K562 (cell line): ENCODE measurements around the gene ADGRB2. TPM values are rescaled to one million over a fixed set of nuclear protein-coding genes. Genes with fewer than 3 reads are reported as not detected.
A peak's percentile ranks its signal among the peaks of the same experiment; 100 is the strongest.

Experiments
- ATAC-seq: fragments of 200-7000 bp; cut with Tn5 transposase; 3 replicates; pipeline ENCODE4 v1.9.1; 2020; ENCODE audit warnings: moderate library complexity
- BruUV-seq: library from RNA; stranded (reverse); fragments of 400-500 nt; replicated peaks from 2 replicates; lab custom pipeline; 2021; lab: Mats Ljungman, UMichigan
- CTCF ChIA-PET: fragments of 300-600 bp; formaldehyde crosslinking; extraction: SDS; loops from one replicate; lab custom pipeline; 2021; ENCODE audit warnings: low intra/inter-chr PET ratio; lab: Yijun Ruan, JAX
- POLR2A ChIA-PET: fragments of 300-600, 350-650 bp; sonication (Branson Sonifier 250); formaldehyde crosslinking; extraction: SDS; loops from one replicate; lab custom pipeline; 2021; ENCODE audit warnings: antibody characterized with exemption, inconsistent platforms; lab: Yijun Ruan, JAX
- DNase-seq, 4 experiments: peaks; one replicate each; pipeline versions ENCODE4 v3.0.0 to v3.0.0-alpha.2; 2011 to 2018; ENCODE audit warnings: low spot score in 3 of 4, mixed read lengths in 3 of 4; ENCODE audit errors: extremely low read depth in 1 of 4
- FAIRE-seq: peaks from 2 replicates; lab custom pipeline; 2011; peaks lifted over from hg19 to GRCh38; lab: Jason Lieb, UNC
- H2AFZ ChIP-seq: 2 replicates; pipeline ENCODE4 v1.6.0; 2011; ENCODE audit warnings: low read depth, low read length, control low read depth, inconsistent platforms
- H3K27ac ChIP-seq: fragments of 200-600 bp; 3 replicates; pipeline ENCODE4 v1.8.0; 2011; ENCODE audit warnings: low read depth, mild to moderate bottlenecking, control low read depth, inconsistent platforms, low read length, moderate library complexity, mixed read lengths; ENCODE audit errors: extremely low read depth
- H3K27me3 ChIP-seq, 2 experiments: fragments of 300-600 bp in 1 of 2; 2 replicates in 1 of 2; 3 replicates in 1 of 2; pipeline versions ENCODE4 v1.6.0 to v1.8.0; 2011; ENCODE audit warnings: inconsistent platforms in 2 of 2, low read length in 2 of 2, mild to moderate bottlenecking in 1 of 2, mixed read lengths in 1 of 2, moderate library complexity in 1 of 2; ENCODE audit not compliant: control insufficient read depth in 2 of 2, insufficient read depth in 2 of 2
- H3K36me3 ChIP-seq: fragments of 300-600 bp; 3 replicates; pipeline ENCODE4 v1.8.0; 2011; ENCODE audit warnings: mild to moderate bottlenecking, low read length, inconsistent platforms; ENCODE audit not compliant: control insufficient read depth, insufficient read depth
- H3K4me1 ChIP-seq, 2 experiments: fragments of 200-600 bp in 1 of 2; replicated peaks in 1 of 2; 2 replicates in 1 of 2; 3 replicates in 1 of 2; pipeline versions ENCODE4 v1.5.1 to v1.8.0; 2011; ENCODE audit warnings: inconsistent platforms in 2 of 2, low read length in 2 of 2, mild to moderate bottlenecking in 1 of 2, mixed read lengths in 1 of 2, moderate library complexity in 1 of 2; ENCODE audit not compliant: control insufficient read depth in 2 of 2, insufficient read depth in 2 of 2
- H3K4me2 ChIP-seq: 2 replicates; pipeline ENCODE4 v1.6.1; 2011; ENCODE audit warnings: low read length, control low read depth, inconsistent platforms, mixed read lengths; ENCODE audit not compliant: insufficient read depth
- H3K4me3 ChIP-seq: fragments of 200-600 bp; sonication (generic), shearing (Covaris generic); 2 replicates; pipeline ENCODE4 v1.5.1; 2016; ENCODE audit warnings: control low read depth, inconsistent platforms
- H3K79me2 ChIP-seq: fragments of 200-600 bp; 3 replicates; pipeline ENCODE4 v1.8.0; 2011; ENCODE audit warnings: low read length, inconsistent platforms; ENCODE audit not compliant: control insufficient read depth, insufficient read depth
- H3K9ac ChIP-seq, 2 experiments: 2 replicates each; pipeline versions ENCODE4 v1.6.0 to v1.6.1; 2011; ENCODE audit warnings: low read depth in 2 of 2, low read length in 2 of 2, control low read depth in 1 of 2, inconsistent platforms in 1 of 2, mild to moderate bottlenecking in 1 of 2, mixed read lengths in 1 of 2; ENCODE audit not compliant: insufficient read depth in 1 of 2
- H3K9me1 ChIP-seq: one replicate; pipeline ENCODE4 v1.6.0; 2011; ENCODE audit warnings: inconsistent platforms, mild to moderate bottlenecking, low read length, moderate library complexity; ENCODE audit not compliant: control insufficient read depth, insufficient read depth
- H3K9me3 ChIP-seq: replicated peaks from 2 replicates; pipeline ENCODE4 v1.5.1; 2011; ENCODE audit warnings: low read depth, low read length, inconsistent platforms; ENCODE audit not compliant: control insufficient read depth, insufficient read depth
- H4K20me1 ChIP-seq: replicated peaks from 2 replicates; pipeline ENCODE4 v1.6.1; 2011; ENCODE audit warnings: low read length, inconsistent platforms, mixed read lengths; ENCODE audit not compliant: control insufficient read depth, insufficient read depth
- FUS ChIP-seq: fragments of 200-400 bp; formaldehyde crosslinking; optimal IDR thresholded peaks from 2 replicates; pipeline ENCODE3; 2017; ENCODE audit warnings: low read depth, low read length
- SMAD4 ChIP-seq: fragments of 250-450 bp; sonication (Bioruptor Pico); conservative IDR thresholded peaks from 2 replicates; pipeline ENCODE4 v1.8.0; 2021; ENCODE audit warnings: inconsistent platforms, mild to moderate bottlenecking, moderate library complexity
- TFAP4 ChIP-seq: sonication (generic); formaldehyde crosslinking; IDR thresholded peaks from 2 replicates; pipeline ENCODE4 v1.8.0; 2022; ENCODE audit warnings: missing genetic modification reagents, mild to moderate bottlenecking, moderate library complexity, borderline replicate concordance
- ZNF316 ChIP-seq: fragments of 450-650 bp; IDR thresholded peaks from 2 replicates; pipeline ENCODE4 v1.6.1; 2016
- WGBS: fragments of 100-300 bp; shearing (Covaris generic); methylation state at CpG from one replicate; pipeline ENCODE4 v1.1.6; 2016; ENCODE audit warnings: low coverage, mixed read lengths; ENCODE audit not compliant: insufficient coverage; ENCODE audit errors: missing lambda C conversion rate; 5-methylcytosine and 5-hydroxymethylcytosine counted together
- in situ Hi-C: fragments of 300-500 bp; cut with MboI; formaldehyde crosslinking; loops from 4 replicates; pipeline ENCODE4 v1.15.0; 2018; ENCODE audit warnings: inconsistent platforms, mixed read lengths
- intact Hi-C: fragments of 100-400 bp; cut with micrococcal nuclease; formaldehyde crosslinking; loops from 2 replicates; pipeline ENCODE4 v1.14.2; 2022
- polyA plus RNA-seq, 8 experiments: library from polyadenylated mRNA; depleted of rRNA in 4 of 8; stranded (reverse) in 5 of 8; unstranded in 3 of 8; fragments of >200 nt; fragmentation: Nextera tagmentation in 2 of 8; fragmentation: Illumina TruSeq in 1 of 8; extraction: Ambion mirVana in 2 of 8; extraction: Trizol in 1 of 8; gene quantifications; 2 replicates each; pipeline versions ENCODE4 v1.2.1 to v1.2.3, GENCODE V29; 2011 to 2014; ENCODE audit warnings: inconsistent platforms in 1 of 8, missing spikeins in 1 of 8
- total RNA-seq, 7 experiments: library from RNA; depleted of rRNA in 6 of 7; stranded (reverse); fragments of >200 nt in 6 of 7; fragmentation: Illumina TruSeq in 2 of 7; extraction: Trizol in 2 of 7; gene quantifications; 2 replicates each; pipeline versions ENCODE4 v1.2.1 to v1.2.3, GENCODE V29; 2011 to 2021; ENCODE audit warnings: low replicate concordance in 1 of 7

Gene ADGRB2
- total and polyA plus RNA-seq, 9 of the 15 experiments (the other 6 are each of a cell fraction or from before 2014, with no cell fraction given) = 0.04 to 0.23 (median 0.20) TPM; not detected in 2

- no peak for TF ChIP-seq TFAP4 (CRISPR knock-in tag)
Observed at GRCh38 chr1:31755850-31756492, 8.2 kb downstream of the ADGRB2 start (continued).

DNA sequence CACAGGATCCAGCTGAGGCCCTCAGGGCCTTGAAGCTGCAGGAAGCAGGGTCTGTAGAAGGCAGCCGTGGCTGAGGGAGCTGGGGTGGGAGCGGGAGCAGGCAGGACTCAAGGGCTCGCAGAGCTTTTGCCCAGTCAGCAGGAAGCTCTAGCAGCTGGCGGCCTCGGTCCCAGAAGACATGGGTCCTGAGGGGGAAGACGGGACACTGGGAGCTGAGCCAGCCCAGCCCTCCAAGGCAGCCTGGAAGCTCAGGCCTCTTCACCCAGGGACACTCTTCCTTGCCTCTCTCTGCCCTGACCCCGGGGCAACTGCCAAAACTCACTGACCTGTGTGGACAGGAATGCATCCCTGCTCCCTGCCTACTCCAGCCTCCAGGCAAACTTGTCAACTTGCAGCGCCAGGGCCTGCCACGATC lies 8.9 kb downstream of the ADGRB2 start:
- no peak overlapping the region for H3K4me3 ChIP-seq
- BruUV-seq = no TSS peak
- no peak for DNase-seq
- intact Hi-C loops = no loop called here
- TF ChIP-seq SMAD4 (CRISPR knock-in tag) (no peak), ZNF316 (peak; percentile 56; the same call in 1 of the 2 replicates), FUS (no peak)
- in situ Hi-C loops = no loop called here
- no peaks in the 10 kb centered on the region for H3K9me3 ChIP-seq
- ATAC-seq = no peak
- H3K4me2 ChIP-seq = no peak overlapping the region
- peaks cover 42 to 87% of the 10 kb centered on the region in 2 experiments for H3K27me3 ChIP-seq
- 0 out of 4 replicates have a peak overlapping the region, but pooled peaks of 1 of the 2 experiments have one; percentile 19 for H3K9ac ChIP-seq
- H3K36me3 ChIP-seq = no peaks in the 10 kb centered on the region
- no peak for FAIRE-seq
- H4K20me1 ChIP-seq = peaks cover 51% of the 10 kb centered on the region
- H3K79me2 ChIP-seq = no peaks in the 10 kb centered on the region
- no peaks in the 10 kb centered on the region for H3K9me1 ChIP-seq
- H2AFZ ChIP-seq = no peak overlapping the region
- ChIA-PET CTCF (no interaction called here), POLR2A (interaction anchor here (0.6 to 1.6 kb wide), 4 partner anchors 9 to 476 kb away, joined by 3 to 4 read pairs (median 3); no protein-coding TSS in a partner anchor)
- H3K27ac ChIP-seq = no peak overlapping the region
- WGBS = 13% methylated on average over 9 of the region's 9 CpGs
- peaks cover 0 to 25% of the 10 kb centered on the region in 2 experiments; a peak in 2 of 5 replicates for H3K4me1 ChIP-seq
